Breast epithelium (tissue), 4 donors: ENCODE results near the gene LYVE1. TPM values are rescaled to one million over a fixed set of nuclear protein-coding genes. Genes with fewer than 3 reads are reported as not detected.

Experiments used
- DNase-seq, 2 donors: peaks; one replicate each; pipeline ENCODE4 v3.0.0-alpha.2; 2019; ENCODE audit warnings: low spot score in 2 of 2
- H3K27ac ChIP-seq, 2 donors: fragments of 200-600 bp; sonication (generic) in 1 of 2; one replicate each; pipeline ENCODE4 v1.5.1; 2016 to 2019; ENCODE audit warnings: mild to moderate bottlenecking in 1 of 2
- H3K27me3 ChIP-seq, 2 donors: fragments of 200-600 bp; sonication (generic) in 1 of 2; one replicate each; pipeline versions ENCODE4 v1.5.1 to v1.6.0; 2017 to 2019; ENCODE audit warnings: control low read depth in 1 of 2, mild to moderate bottlenecking in 1 of 2
- H3K36me3 ChIP-seq: fragments of 200-600 bp; one replicate; pipeline ENCODE4 v1.5.1; 2019
- H3K4me1 ChIP-seq, 2 donors: fragments of 200-600 bp; sonication (generic); one replicate each; pipeline ENCODE4 v1.5.1; 2016 to 2019; ENCODE audit warnings: control low read depth in 1 of 2
- H3K4me3 ChIP-seq, 3 donors: fragments of 200-600 bp; sonication (generic); 1 replicate in 2 of 3; 2 replicates in 1 of 3; pipeline ENCODE4 v1.5.1; 2016 to 2019; ENCODE audit warnings: mild to moderate bottlenecking in 3 of 3, moderate library complexity in 2 of 3
- H3K9me3 ChIP-seq, 2 donors: fragments of 200-600 bp; sonication (generic) in 1 of 2; one replicate each; pipeline ENCODE4 v1.5.1; 2016 to 2019; ENCODE audit warnings: control low read depth in 1 of 2
- POLR2A ChIP-seq: fragments of 450-650 bp; IDR thresholded peaks from one replicate; pipeline ENCODE4 v1.6.1; 2016; ENCODE audit warnings: antibody characterized with exemption, mild to moderate bottlenecking, moderate library complexity
- POLR2AphosphoS5 ChIP-seq, 3 donors: sonication (generic); formaldehyde crosslinking; IDR thresholded peaks; one replicate each; pipeline ENCODE4 v1.6.1; 2017; ENCODE audit warnings: antibody characterized with exemption in 3 of 3
- intact Hi-C: fragments of 100-400 bp; cut with DNase I; formaldehyde crosslinking; loops from one replicate; pipeline ENCODE4 v1.15.1; 2023; ENCODE audit warnings: low total_unique reads
- total RNA-seq, 3 donors: library from RNA; depleted of rRNA; stranded (reverse); fragments of >200 nt; gene quantifications; one replicate each; pipeline ENCODE4 v1.1.0, GENCODE V29; 2016
- TF ChIP-seq, protein P1 (sequence below), 3 donors: fragments of 450-650 bp; IDR thresholded peaks; one replicate each; pipeline ENCODE4 v1.5.1; 2016 to 2017; ENCODE audit warnings: antibody characterized with exemption in 3 of 3, mild to moderate bottlenecking in 3 of 3, moderate library complexity in 3 of 3

Gene LYVE1
- total RNA-seq: 100 to 1,000 TPM in 1 of 3 donors, 10 to 100 TPM in 2; 39.2 to 218 (median 51.8) TPM

DNA sequence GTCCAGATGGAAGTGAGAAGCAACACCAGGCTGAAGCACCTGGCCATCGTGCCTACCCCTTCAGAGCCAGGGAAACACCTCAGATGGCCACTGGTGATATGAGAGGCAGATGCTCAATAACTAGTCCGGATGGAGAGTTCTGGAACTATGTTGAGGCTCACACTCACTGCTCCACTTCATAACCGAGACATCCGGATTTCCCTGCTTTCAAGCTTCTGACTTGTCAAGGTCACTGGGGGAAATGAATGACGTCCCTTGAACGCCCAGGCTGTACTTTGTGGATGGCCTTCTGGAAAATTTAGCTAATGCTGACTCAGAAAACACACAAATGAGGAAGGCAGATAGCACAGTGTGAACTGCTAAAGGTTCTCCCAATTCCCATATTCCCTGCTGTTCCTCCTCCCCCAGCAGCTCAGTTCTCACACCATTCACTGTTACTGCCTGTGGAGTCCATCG, at the start of gene LYVE1:
LYVE1 (minus strand) TSS at position 180 of the 456 bp plus-strand sequence; CDS start at position 47, 133 bp downstream.
- DNase-seq: no peak

DNA sequence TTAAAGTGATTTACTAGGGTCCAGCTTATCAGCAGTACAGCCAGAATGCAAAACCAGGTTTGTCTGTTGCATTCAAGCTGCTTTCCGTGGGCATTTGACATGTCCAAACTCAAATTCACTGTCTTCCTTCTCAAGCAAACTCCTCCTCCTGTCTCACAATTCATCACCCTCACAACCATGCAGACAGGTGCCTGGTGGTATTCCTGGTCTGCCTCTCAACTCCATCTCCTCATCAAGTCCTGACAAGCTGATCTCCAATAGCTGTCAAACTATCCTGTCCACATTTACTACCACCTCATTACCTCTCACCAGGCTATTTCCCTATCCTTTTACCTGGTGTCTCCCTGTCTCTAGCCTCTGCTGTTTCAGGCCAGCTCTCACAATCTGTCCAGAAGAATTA, 49.1 kb upstream of the LYVE1 start:
- H3K4me1 ChIP-seq: no peaks in the 10 kb centered on the region
- H3K9me3 ChIP-seq: no peaks in the 10 kb centered on the region
- no peak overlapping the region for H3K4me3 ChIP-seq
- TF ChIP-seq POLR2A (no peak), POLR2AphosphoS5 (IDR thresholded peaks at IDR 0.05) (no peak)
- TF ChIP-seq, protein P1, sequence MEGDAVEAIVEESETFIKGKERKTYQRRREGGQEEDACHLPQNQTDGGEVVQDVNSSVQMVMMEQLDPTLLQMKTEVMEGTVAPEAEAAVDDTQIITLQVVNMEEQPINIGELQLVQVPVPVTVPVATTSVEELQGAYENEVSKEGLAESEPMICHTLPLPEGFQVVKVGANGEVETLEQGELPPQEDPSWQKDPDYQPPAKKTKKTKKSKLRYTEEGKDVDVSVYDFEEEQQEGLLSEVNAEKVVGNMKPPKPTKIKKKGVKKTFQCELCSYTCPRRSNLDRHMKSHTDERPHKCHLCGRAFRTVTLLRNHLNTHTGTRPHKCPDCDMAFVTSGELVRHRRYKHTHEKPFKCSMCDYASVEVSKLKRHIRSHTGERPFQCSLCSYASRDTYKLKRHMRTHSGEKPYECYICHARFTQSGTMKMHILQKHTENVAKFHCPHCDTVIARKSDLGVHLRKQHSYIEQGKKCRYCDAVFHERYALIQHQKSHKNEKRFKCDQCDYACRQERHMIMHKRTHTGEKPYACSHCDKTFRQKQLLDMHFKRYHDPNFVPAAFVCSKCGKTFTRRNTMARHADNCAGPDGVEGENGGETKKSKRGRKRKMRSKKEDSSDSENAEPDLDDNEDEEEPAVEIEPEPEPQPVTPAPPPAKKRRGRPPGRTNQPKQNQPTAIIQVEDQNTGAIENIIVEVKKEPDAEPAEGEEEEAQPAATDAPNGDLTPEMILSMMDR (IDR thresholded peaks at IDR 0.05): no peak
- intact Hi-C loops: no loop called here
- H3K36me3 ChIP-seq: no peaks in the 10 kb centered on the region
- H3K27ac ChIP-seq: no peak overlapping the region
- DNase-seq: no peak
- no peaks in the 10 kb centered on the region for H3K27me3 ChIP-seq

More for the DNA sequence above, at the start of gene LYVE1:
- no peaks in the 10 kb centered on the region for H3K9me3 ChIP-seq
- H3K36me3 ChIP-seq: no peaks in the 10 kb centered on the region
- no peaks in the 10 kb centered on the region for H3K27me3 ChIP-seq
- H3K4me3 ChIP-seq: peak within 1 kb of the TSS in 2 of 3 donors; percentile 6 to 33
- H3K4me1 ChIP-seq: no peaks in the 10 kb centered on the region
- no peak for TF ChIP-seq POLR2A
- peak in 1 of 3 donors; percentile 31 for TF ChIP-seq POLR2AphosphoS5 (IDR thresholded peaks at IDR 0.05)
- peak within 1 kb of the TSS in 1 of 2 donors; percentile 2 for H3K27ac ChIP-seq
- intact Hi-C loops: no loop called here

DNA sequence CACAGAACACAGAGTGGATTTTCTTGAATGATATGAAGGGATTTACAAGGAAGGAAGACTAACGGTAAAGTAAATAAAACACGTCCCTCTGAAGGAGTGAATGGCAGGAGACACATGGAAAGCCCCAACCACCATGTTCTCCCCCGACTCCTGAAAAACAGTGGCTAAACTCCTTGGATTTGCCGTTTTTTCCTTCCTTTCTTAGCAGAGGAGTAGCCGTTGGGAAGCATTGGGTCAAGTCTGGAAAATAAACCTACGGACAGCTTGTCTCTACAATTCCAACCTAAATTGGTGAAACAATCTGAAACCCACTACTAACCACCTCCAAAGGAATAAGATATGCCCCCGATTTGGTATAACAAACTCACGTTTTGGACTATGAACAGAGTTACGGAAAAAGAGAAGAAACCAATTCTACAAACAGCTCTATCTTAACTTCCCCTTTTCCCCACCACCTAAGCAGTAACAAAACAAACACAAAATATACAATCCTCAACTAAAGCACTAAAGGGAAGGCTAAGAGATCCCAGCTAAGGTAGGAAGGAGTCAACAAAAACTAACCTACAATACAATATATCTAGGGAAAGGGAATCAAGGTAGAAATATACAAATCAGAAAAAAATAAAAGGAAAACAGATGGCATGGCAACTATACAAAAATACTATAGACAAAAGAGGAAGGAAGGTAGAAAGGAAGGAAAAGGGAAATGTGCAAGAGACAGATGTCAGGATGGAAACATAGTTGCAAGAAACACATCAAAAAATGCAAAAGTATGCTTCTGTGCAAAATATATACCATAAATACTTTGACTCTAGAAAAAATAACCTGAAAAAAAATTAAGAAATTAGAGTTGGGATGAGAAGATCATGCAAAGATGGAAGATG, 43.8 kb upstream of the LYVE1 start:
- H3K4me1 ChIP-seq: no peaks in the 10 kb centered on the region
- H3K27ac ChIP-seq: no peak overlapping the region
- H3K27me3 ChIP-seq: no peaks in the 10 kb centered on the region
- H3K9me3 ChIP-seq: no peaks in the 10 kb centered on the region
- DNase-seq: no peak
- no peak overlapping the region for H3K4me3 ChIP-seq
- TF ChIP-seq, protein P1 (IDR thresholded peaks at IDR 0.05): no peak
- no peak for TF ChIP-seq POLR2A
- TF ChIP-seq POLR2AphosphoS5 (IDR thresholded peaks at IDR 0.05): no peak
- intact Hi-C loops: no loop called here
- no peaks in the 10 kb centered on the region for H3K36me3 ChIP-seq

DNA sequence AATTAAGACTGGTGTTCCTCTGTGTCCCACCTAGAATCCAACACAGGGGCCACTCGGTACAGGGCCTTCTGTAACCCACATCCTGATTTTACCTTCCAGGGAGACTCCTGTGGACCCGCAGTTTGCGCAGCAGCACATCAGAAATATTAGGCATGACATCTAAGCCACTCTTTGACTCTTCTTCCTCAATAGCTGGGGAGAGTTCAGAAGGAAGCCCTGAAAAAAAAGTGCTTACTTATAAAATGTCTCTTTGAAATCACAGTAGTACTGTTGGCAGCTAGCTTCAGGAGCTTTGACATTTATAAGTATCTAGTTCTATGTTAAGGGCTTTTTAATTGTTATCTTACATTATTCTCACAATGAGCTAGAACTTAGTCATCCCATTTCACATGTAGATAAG, 41.2 kb upstream of the LYVE1 start:
- H3K27ac ChIP-seq: no peak overlapping the region
- no peaks in the 10 kb centered on the region for H3K27me3 ChIP-seq
- no peak for DNase-seq
- no peaks in the 10 kb centered on the region for H3K9me3 ChIP-seq
- H3K4me1 ChIP-seq: no peaks in the 10 kb centered on the region
- TF ChIP-seq, protein P1 (IDR thresholded peaks at IDR 0.05): no peak
- TF ChIP-seq POLR2A (no peak), POLR2AphosphoS5 (IDR thresholded peaks at IDR 0.05) (no peak)
- H3K4me3 ChIP-seq: no peak overlapping the region
- intact Hi-C loops: no loop called here
- no peaks in the 10 kb centered on the region for H3K36me3 ChIP-seq

DNA sequence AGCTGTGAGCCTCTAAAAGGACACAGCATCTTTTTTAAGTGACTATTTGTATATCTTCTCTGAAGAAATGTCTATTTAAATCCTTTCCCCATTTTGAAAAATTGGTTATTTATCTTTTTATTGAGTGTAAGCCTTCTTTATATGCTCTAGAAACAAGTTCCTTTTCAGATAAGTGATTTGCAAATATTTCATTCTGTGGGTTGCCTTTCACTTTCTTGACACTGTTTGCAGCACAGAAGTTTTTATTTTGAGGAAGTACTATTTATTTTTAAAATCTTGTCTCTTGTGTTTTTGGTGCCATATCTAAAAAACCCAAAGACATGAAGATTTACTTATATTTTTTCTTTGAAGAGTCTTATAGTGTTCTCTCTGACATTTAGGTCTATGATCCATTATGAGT, 40.1 kb upstream of the LYVE1 start:
- TF ChIP-seq POLR2A (no peak), POLR2AphosphoS5 (IDR thresholded peaks at IDR 0.05) (no peak)
- TF ChIP-seq, protein P1 (IDR thresholded peaks at IDR 0.05): no peak
- intact Hi-C loops: no loop called here
- Histone ChIP-seq H3K36me3 (no peaks in the 10 kb centered on the region), H3K9me3 (no peaks in the 10 kb centered on the region), H3K4me3 (no peak overlapping the region), H3K27ac (no peak overlapping the region), H3K4me1 (no peaks in the 10 kb centered on the region), H3K27me3 (no peaks in the 10 kb centered on the region)
- no peak for DNase-seq
